Measurements from ENCODE around the gene LIMS2.

DNA sequence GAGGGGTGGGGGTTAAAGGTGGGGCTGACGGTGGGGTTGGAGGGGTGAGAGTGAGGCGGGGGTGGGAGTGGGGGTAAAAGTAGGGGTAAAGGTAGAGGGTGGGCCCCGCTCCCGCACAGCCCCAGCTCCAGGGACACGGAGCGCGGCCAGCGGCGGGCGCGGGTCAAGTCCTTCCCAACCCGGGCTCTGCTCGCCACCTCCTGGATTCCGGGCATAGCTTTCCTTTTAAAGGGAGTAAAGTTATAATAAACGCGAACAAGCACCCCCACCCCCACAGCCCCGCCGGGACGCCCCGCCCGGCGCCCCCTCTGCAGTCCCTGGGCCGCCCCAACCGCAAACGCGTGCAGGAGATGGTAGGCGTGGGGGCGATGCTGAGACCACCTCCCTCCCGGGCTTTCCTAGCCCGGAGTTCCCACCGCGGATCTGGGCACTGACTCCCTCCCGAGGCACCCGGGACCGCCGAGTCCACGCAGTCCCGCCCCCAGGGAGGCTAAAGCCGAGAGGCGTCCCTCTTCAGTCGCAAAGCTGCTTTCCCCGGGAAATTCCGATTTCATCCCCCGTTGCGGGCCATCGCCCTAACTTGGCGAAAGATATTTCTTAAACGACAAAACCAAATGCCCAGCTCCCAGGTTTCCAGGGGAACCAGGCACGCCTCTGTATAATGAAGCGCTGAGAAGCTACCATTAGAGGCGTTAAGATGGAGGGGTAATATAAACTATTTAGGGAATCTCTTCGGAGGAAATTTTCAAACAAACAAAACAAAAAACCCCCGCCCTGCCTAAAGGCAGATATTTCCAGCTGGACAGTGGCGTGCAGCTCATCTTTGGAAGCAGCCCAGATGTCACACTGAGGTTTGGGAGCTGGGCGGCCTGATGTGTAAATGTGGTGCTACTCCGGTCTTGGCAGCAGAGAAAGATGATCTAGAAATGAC is at the start of gene LIMS2:
- TF ChIP-seq, protein P1, sequence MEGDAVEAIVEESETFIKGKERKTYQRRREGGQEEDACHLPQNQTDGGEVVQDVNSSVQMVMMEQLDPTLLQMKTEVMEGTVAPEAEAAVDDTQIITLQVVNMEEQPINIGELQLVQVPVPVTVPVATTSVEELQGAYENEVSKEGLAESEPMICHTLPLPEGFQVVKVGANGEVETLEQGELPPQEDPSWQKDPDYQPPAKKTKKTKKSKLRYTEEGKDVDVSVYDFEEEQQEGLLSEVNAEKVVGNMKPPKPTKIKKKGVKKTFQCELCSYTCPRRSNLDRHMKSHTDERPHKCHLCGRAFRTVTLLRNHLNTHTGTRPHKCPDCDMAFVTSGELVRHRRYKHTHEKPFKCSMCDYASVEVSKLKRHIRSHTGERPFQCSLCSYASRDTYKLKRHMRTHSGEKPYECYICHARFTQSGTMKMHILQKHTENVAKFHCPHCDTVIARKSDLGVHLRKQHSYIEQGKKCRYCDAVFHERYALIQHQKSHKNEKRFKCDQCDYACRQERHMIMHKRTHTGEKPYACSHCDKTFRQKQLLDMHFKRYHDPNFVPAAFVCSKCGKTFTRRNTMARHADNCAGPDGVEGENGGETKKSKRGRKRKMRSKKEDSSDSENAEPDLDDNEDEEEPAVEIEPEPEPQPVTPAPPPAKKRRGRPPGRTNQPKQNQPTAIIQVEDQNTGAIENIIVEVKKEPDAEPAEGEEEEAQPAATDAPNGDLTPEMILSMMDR (IDR thresholded peaks at IDR 0.05), result no peak
- no peak for TF ChIP-seq ZFX (IDR thresholded peaks at IDR 0.05; ENCODE audit: borderline replicate concordance)
